Measurements from ENCODE around the gene VCAN. TPM values are rescaled to one million over a fixed set of nuclear protein-coding genes. Genes with fewer than 3 reads are reported as not detected.
A peak's percentile ranks its signal among the peaks of the same experiment; 100 is the strongest.

Gene VCAN
- total RNA-seq, 1 donor from 2014 or later = 67.5 TPM

DNA sequence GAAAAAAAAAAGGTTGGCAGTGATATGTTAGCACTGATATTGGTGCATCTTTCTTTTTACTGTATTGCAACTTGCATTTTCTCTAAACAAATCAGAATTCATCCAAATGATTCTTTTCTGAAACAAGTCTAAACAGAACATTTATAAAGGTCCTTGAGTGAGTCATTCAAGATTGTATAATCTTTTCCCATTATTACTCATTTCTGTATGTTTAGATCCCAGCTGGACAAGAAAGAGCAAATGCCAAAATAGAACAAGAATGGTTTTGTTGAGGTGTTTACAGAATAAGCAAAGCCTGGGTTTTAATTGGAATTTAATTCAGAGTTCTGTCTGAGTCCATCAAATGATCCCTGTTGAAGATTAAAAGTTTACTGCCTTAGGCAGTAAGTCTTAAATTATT is 112.3 kb downstream of the VCAN start:
- TF ChIP-seq, protein P1, sequence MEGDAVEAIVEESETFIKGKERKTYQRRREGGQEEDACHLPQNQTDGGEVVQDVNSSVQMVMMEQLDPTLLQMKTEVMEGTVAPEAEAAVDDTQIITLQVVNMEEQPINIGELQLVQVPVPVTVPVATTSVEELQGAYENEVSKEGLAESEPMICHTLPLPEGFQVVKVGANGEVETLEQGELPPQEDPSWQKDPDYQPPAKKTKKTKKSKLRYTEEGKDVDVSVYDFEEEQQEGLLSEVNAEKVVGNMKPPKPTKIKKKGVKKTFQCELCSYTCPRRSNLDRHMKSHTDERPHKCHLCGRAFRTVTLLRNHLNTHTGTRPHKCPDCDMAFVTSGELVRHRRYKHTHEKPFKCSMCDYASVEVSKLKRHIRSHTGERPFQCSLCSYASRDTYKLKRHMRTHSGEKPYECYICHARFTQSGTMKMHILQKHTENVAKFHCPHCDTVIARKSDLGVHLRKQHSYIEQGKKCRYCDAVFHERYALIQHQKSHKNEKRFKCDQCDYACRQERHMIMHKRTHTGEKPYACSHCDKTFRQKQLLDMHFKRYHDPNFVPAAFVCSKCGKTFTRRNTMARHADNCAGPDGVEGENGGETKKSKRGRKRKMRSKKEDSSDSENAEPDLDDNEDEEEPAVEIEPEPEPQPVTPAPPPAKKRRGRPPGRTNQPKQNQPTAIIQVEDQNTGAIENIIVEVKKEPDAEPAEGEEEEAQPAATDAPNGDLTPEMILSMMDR (IDR thresholded peaks at IDR 0.05) = no peak
- Mint-ChIP-seq H3K27ac (ENCODE audit: unreplicated experiment) (no peak overlapping the region), H3K4me1 (ENCODE audit: unreplicated experiment) (peaks cover 23% of the 10 kb centered on the region), H3K36me3 (ENCODE audit: unreplicated experiment) (peaks cover 7% of the 10 kb centered on the region), H3K4me3 (ENCODE audit: unreplicated experiment) (no peak overlapping the region), H3K9me3 (ENCODE audit: unreplicated experiment) (no peaks in the 10 kb centered on the region), H3K27me3 (ENCODE audit: unreplicated experiment) (no peaks in the 10 kb centered on the region)
- DNase-seq (ENCODE audit: extremely low spot score, unreplicated experiment) = no peak

DNA sequence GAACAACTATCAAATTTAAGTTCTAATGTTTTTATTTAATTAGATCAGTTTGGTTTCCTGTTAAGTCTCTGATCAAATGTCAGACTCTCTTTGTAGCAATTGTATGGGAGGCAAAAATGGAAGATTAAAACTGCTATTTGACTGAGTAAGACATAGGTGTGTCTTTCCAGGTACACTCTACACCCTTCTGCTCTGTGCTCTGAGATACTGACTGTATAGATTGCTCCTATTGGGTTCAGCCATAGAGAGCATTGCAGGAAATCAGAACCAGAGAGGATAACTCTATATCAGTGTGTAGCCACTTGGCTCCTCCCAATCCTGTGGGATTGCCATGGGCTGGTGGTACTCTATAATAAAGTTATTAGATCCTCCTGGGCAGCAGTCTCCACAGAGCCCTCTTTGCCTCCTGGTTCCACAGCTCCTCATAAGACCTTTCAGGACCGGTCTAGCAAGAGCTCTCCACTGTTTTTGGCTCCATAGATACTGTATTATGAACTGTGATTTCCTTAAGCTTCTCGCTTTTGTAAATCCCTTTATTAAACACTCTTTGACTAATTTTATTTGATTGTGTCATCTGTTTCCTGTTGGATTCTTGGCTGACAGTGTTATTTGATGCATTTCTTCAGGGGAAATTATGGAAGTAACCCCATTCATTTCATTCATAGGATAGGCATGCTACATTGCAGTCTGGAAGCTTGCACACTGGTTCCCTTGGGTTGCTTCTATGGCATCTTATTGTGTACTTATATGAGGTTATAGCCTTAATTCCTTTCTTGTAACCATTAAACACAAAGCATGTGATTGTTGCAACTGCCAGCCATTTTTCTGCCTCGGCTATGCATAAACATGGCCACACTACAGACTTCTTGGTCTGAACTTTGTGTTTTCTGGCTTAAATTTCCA is 115.6 kb downstream of the VCAN start:
- H3K4me3 Mint-ChIP-seq (ENCODE audit: unreplicated experiment) = no peak overlapping the region
- no peak overlapping the region for H3K27ac Mint-ChIP-seq (ENCODE audit: unreplicated experiment)
- no peaks in the 10 kb centered on the region for H3K9me3 Mint-ChIP-seq (ENCODE audit: unreplicated experiment)
- TF ChIP-seq, protein P1 (IDR thresholded peaks at IDR 0.05) = no peak
- H3K27me3 Mint-ChIP-seq (ENCODE audit: unreplicated experiment) = no peaks in the 10 kb centered on the region
- H3K36me3 Mint-ChIP-seq (ENCODE audit: unreplicated experiment) = no peaks in the 10 kb centered on the region
- DNase-seq (ENCODE audit: extremely low spot score, unreplicated experiment) = no peak
- peaks cover 23% of the 10 kb centered on the region for H3K4me1 Mint-ChIP-seq (ENCODE audit: unreplicated experiment)

DNA sequence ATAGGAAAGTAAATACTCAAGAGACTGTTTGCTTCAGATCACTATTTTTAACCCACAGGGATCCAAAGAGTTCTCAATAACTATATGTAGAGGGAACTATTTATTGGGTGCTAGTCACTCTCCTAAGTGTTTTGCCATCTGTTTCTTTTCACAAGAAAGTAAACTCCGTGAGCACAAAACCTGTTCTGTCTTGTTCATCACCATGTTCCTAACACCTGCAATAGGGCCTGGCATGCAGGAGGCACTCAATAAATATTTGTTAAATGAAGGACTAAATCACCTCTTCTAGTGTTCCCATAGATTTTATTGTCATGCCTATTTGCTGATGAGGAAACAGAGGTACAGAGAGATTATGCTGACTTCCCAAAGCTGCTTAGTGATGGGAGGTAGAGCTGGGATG is 118.2 kb downstream of the VCAN start:
- DNase-seq (ENCODE audit: extremely low spot score, unreplicated experiment) = no peak
- Mint-ChIP-seq H3K9me3 (ENCODE audit: unreplicated experiment) (no peaks in the 10 kb centered on the region), H3K4me1 (ENCODE audit: unreplicated experiment) (peaks cover 5% of the 10 kb centered on the region), H3K27ac (ENCODE audit: unreplicated experiment) (no peak overlapping the region), H3K36me3 (ENCODE audit: unreplicated experiment) (no peaks in the 10 kb centered on the region), H3K27me3 (ENCODE audit: unreplicated experiment) (no peaks in the 10 kb centered on the region), H3K4me3 (ENCODE audit: unreplicated experiment) (no peak overlapping the region)
- TF ChIP-seq, protein P1 (IDR thresholded peaks at IDR 0.05) = no peak

DNA sequence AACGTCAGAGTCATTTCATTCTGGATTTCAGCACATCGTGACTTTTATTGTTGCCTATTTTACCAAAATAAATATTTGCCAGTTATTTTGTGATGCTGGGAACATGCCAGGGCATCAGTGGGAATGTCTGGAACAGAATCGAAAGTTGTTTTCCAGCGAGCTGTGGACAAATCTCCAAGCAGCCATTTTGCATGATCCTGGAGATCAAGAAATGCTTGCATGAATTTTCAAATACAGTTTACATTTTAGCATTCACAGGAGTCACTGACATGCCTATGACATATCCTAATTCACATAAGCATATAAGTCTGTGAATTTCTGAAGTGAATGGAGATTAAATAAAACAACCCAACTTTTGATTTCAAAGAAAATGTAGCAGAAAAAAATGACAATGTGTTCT is 119.4 kb downstream of the VCAN start:
- Mint-ChIP-seq H3K27ac (ENCODE audit: unreplicated experiment) (no peak overlapping the region), H3K4me1 (ENCODE audit: unreplicated experiment) (no peaks in the 10 kb centered on the region), H3K27me3 (ENCODE audit: unreplicated experiment) (no peaks in the 10 kb centered on the region), H3K36me3 (ENCODE audit: unreplicated experiment) (no peaks in the 10 kb centered on the region), H3K4me3 (ENCODE audit: unreplicated experiment) (no peak overlapping the region), H3K9me3 (ENCODE audit: unreplicated experiment) (no peaks in the 10 kb centered on the region)
- TF ChIP-seq, protein P1 (IDR thresholded peaks at IDR 0.05) = no peak
- no peak for DNase-seq (ENCODE audit: extremely low spot score, unreplicated experiment)

DNA sequence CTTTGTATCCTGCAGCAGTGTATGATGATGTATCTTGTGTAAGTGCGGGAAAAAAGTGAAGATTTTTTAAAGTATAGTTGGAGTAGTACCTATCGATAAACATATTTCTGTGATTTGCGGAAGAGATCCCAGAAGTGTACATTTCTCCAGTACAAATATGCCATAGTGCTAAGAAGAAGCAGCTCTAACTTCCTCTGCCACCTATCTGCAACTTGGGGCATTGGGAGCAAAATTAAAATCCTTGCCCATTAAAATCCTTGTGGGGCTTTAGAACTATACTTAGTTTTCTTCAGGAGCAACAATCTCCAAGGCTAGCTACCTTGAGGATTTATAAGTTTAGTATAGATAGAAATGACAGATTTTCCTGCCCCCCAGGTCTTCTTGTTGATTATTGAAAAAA is 123.7 kb downstream of the VCAN start:
- H3K4me1 Mint-ChIP-seq (ENCODE audit: unreplicated experiment) = no peaks in the 10 kb centered on the region
- no peaks in the 10 kb centered on the region for H3K9me3 Mint-ChIP-seq (ENCODE audit: unreplicated experiment)
- no peak overlapping the region for H3K4me3 Mint-ChIP-seq (ENCODE audit: unreplicated experiment)
- H3K27ac Mint-ChIP-seq (ENCODE audit: unreplicated experiment) = no peak overlapping the region
- TF ChIP-seq, protein P1 (IDR thresholded peaks at IDR 0.05) = peak; percentile 36
- H3K27me3 Mint-ChIP-seq (ENCODE audit: unreplicated experiment) = no peaks in the 10 kb centered on the region
- H3K36me3 Mint-ChIP-seq (ENCODE audit: unreplicated experiment) = no peaks in the 10 kb centered on the region
- DNase-seq (ENCODE audit: extremely low spot score, unreplicated experiment) = no peak

Data from osteocyte (in vitro differentiated cells).